CD4-positive, alpha-beta memory T cell (primary cell): ENCODE data around the gene SPATA2L. TPM values are rescaled to one million over a fixed set of nuclear protein-coding genes. Genes with fewer than 3 reads are reported as not detected.

Source experiments
- CTCF ChIA-PET: fragments of 350-600 bp; sonication (Branson Sonifier 250); formaldehyde crosslinking; loops from one replicate; lab custom pipeline; 2021; ENCODE audit warnings: inconsistent platforms; ENCODE audit not compliant: partially characterized antibody; lab: Charles Lee
- POLR2A ChIA-PET: fragments of 350-600 bp; sonication (Branson Sonifier 250); formaldehyde crosslinking; loops from one replicate; lab custom pipeline; 2021; ENCODE audit not compliant: partially characterized antibody; lab: Charles Lee
- DNase-seq, 5 donors: peaks; one replicate each; pipeline versions ENCODE4 v3.0.0 to v3.0.0-alpha.2; 2020 to 2022; ENCODE audit warnings: mixed read lengths in 1 of 5
- H3K27ac ChIP-seq: one replicate; pipeline ENCODE4 v1.7.0; 2013; ENCODE audit warnings: low read depth, low read length
- H3K27me3 ChIP-seq: 2 replicates; pipeline ENCODE4 v1.7.0; 2013; ENCODE audit warnings: mild to moderate bottlenecking, low read length, moderate library complexity; ENCODE audit not compliant: insufficient read depth
- H3K36me3 ChIP-seq: 2 replicates; pipeline ENCODE4 v1.7.0; 2013; ENCODE audit warnings: mild to moderate bottlenecking, low read length, moderate library complexity; ENCODE audit not compliant: insufficient read depth
- H3K4me1 ChIP-seq: 2 replicates; pipeline ENCODE4 v1.7.0; 2013; ENCODE audit warnings: mild to moderate bottlenecking, low read length, moderate library complexity; ENCODE audit not compliant: insufficient read depth
- H3K4me3 ChIP-seq, 2 donors: one replicate each; pipeline ENCODE4 v1.7.0; 2013; ENCODE audit warnings: low read length in 2 of 2, mild to moderate bottlenecking in 1 of 2
- H3K9me3 ChIP-seq, 2 donors: one replicate each; pipeline ENCODE4 v1.7.0; 2013; ENCODE audit warnings: low read length in 2 of 2, control low read depth in 1 of 2; ENCODE audit not compliant: control insufficient read depth in 1 of 2
- H3K27ac Mint-ChIP-seq, 7 donors: one replicate each; pipeline ENCODE4 v1.8.0; 2020 to 2021; ENCODE audit warnings: mixed read lengths in 7 of 7, mild to moderate bottlenecking in 6 of 7, inconsistent platforms in 3 of 7, moderate library complexity in 3 of 7
- H3K27me3 Mint-ChIP-seq, 2 donors: one replicate each; pipeline ENCODE4 v1.8.0; 2020 to 2021; ENCODE audit warnings: mixed read lengths in 2 of 2
- H3K36me3 Mint-ChIP-seq, 2 donors: one replicate each; pipeline ENCODE4 v1.8.0; 2020 to 2021; ENCODE audit warnings: mixed read lengths in 2 of 2, inconsistent platforms in 1 of 2, mild to moderate bottlenecking in 1 of 2
- H3K4me1 Mint-ChIP-seq, 4 donors: one replicate each; pipeline ENCODE4 v1.8.0; 2020 to 2021; ENCODE audit warnings: mixed read lengths in 4 of 4, mild to moderate bottlenecking in 1 of 4
- H3K4me3 Mint-ChIP-seq, 8 donors: one replicate each; pipeline ENCODE4 v1.8.0; 2020 to 2021; ENCODE audit warnings: mixed read lengths in 8 of 8, mild to moderate bottlenecking in 7 of 8, moderate library complexity in 6 of 8, inconsistent platforms in 3 of 8
- H3K9me3 Mint-ChIP-seq, 8 donors: one replicate each; pipeline ENCODE4 v1.8.0; 2020 to 2021; ENCODE audit warnings: mixed read lengths in 8 of 8, mild to moderate bottlenecking in 5 of 8, inconsistent platforms in 3 of 8, moderate library complexity in 1 of 8
- intact Hi-C: fragments of 100-400 bp; cut with micrococcal nuclease; formaldehyde crosslinking; loops from one replicate; pipeline ENCODE4 v1.15.1; 2023
- polyA plus RNA-seq, 2 donors: library from polyadenylated mRNA; unstranded; fragments of 300-500 nt; fragmentation: Illumina TruSeq; gene quantifications; one replicate each; pipeline ENCODE4 v1.2.3, GENCODE V29; 2021
- total RNA-seq, 2 experiments: library from RNA; stranded (reverse); gene quantifications; one replicate each; pipeline ENCODE4 v1.2.3, GENCODE V29; 2021

The SPATA2L gene
- total and polyA plus RNA-seq, 4 experiments from 2014 or later: 5.4 to 13.1 (median 12.8) TPM

DNA sequence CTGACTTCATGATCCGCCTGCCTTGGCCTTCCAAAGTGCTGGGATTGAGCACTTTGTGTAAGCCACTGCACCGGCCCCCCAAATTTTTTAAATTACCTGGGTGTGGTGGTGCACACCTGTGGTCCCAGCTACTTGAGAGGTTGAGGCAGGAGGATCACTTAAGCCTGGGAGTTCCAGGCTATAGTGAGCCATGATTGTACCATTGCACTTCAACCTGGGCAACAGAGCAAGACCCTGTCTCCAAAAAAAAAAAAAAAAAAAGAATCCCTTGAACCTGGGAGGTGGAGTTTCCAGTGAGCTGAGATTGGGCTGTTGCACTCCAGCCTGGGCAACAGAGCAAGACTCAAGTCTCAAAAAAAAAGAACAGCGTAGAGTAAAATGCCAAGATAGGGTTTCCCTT lies 35.0 kb upstream of the SPATA2L start:
- no peaks in the 10 kb centered on the region for H3K27me3 ChIP-seq
- H3K36me3 ChIP-seq: peaks cover 87% of the 10 kb centered on the region
- intact Hi-C loops: no loop called here
- ChIA-PET CTCF (interaction anchor here (0.6 to 5.9 kb wide), 5 partner anchors 12 to 124 kb away, joined by 3 to 42 read pairs (median 5); no protein-coding TSS in a partner anchor), POLR2A (interaction anchor here (0.9 to 13.4 kb wide), 5 partner anchors 11 to 36 kb away, joined by 3 to 288 read pairs (median 10); partner anchors contain the start of gene VPS9D1)
- peaks cover 29 to 77% (median 46%) of the 10 kb centered on the region in 4 donors for H3K4me1 Mint-ChIP-seq
- H3K9me3 ChIP-seq: no peaks in the 10 kb centered on the region
- no peak overlapping the region for H3K4me3 ChIP-seq
- no peaks in the 10 kb centered on the region for H3K27me3 Mint-ChIP-seq
- no peak for DNase-seq
- no peak overlapping the region for H3K27ac ChIP-seq
- H3K36me3 Mint-ChIP-seq: peaks cover 61 to 85% of the 10 kb centered on the region in 2 donors
- H3K9me3 Mint-ChIP-seq: no peaks in the 10 kb centered on the region
- peaks cover 58% of the 10 kb centered on the region for H3K4me1 ChIP-seq
- H3K27ac Mint-ChIP-seq: peak overlapping the region in 5 of 7 donors; percentile 42 to 92 (median 86)
- H3K4me3 Mint-ChIP-seq: peak overlapping the region in 6 of 8 donors; percentile 4 to 82 (median 54)

GRCh38 chr16:89733792-89734191 lies 32.3 kb upstream of the SPATA2L start:
- Mint-ChIP-seq H3K27ac (peak overlapping the region in 1 of 7 donors; percentile 78), H3K27me3 (no peaks in the 10 kb centered on the region), H3K4me3 (no peak overlapping the region), H3K9me3 (no peaks in the 10 kb centered on the region), H3K36me3 (peaks cover 57 to 82% of the 10 kb centered on the region in 2 donors), H3K4me1 (peaks cover 29 to 88% (median 50%) of the 10 kb centered on the region in 4 donors)
- Histone ChIP-seq H3K36me3 (peaks cover 94% of the 10 kb centered on the region), H3K27me3 (no peaks in the 10 kb centered on the region), H3K27ac (no peak overlapping the region), H3K9me3 (no peaks in the 10 kb centered on the region), H3K4me1 (peaks cover 82% of the 10 kb centered on the region), H3K4me3 (no peak overlapping the region)
- intact Hi-C loops: no loop called here
- DNase-seq: no peak
- POLR2A ChIA-PET: interaction anchor here (0.8 to 13.4 kb wide), 3 partner anchors 9 to 14 kb away, joined by 3 to 288 read pairs (median 5); no protein-coding TSS in a partner anchor
- CTCF ChIA-PET: no interaction called here

DNA sequence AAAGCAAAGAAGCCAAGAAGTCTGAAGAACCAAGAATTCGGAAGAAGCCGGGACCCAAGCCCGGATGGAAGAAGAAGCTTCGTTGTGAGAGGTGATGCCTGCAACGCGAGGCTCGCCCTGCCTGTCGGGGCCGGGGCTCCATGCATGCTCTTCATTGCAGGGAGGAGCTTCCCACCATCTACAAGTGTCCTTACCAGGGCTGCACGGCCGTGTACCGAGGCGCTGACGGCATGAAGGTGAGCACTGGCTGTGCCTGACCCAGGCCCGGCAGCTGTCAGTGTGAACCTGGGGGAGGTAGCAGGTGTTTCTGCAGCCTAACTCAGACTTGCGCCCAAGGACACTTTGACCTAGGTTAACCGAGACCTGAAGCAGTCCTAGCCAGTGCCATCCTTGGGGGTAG lies 31.8 kb upstream of the SPATA2L start:
- peaks cover 30 to 86% (median 49%) of the 10 kb centered on the region in 4 donors for H3K4me1 Mint-ChIP-seq
- peaks cover 92% of the 10 kb centered on the region for H3K36me3 ChIP-seq
- H3K4me3 Mint-ChIP-seq: peak overlapping the region in 1 of 8 donors; percentile 36
- POLR2A ChIA-PET: interaction anchor here (0.8 to 13.4 kb wide), 3 partner anchors 8 to 13 kb away, joined by 3 to 288 read pairs (median 5); no protein-coding TSS in a partner anchor
- H3K27ac ChIP-seq: no peak overlapping the region
- intact Hi-C loops: no loop called here
- CTCF ChIA-PET: no interaction called here
- H3K27ac Mint-ChIP-seq: peak overlapping the region in 1 of 7 donors; percentile 38
- no peak for DNase-seq
- no peaks in the 10 kb centered on the region for H3K9me3 ChIP-seq
- no peaks in the 10 kb centered on the region for H3K27me3 ChIP-seq
- no peaks in the 10 kb centered on the region for H3K9me3 Mint-ChIP-seq
- H3K4me1 ChIP-seq: peaks cover 80% of the 10 kb centered on the region
- H3K36me3 Mint-ChIP-seq: peaks cover 57 to 78% of the 10 kb centered on the region in 2 donors
- no peaks in the 10 kb centered on the region for H3K27me3 Mint-ChIP-seq
- no peak overlapping the region for H3K4me3 ChIP-seq

GRCh38 chr16:89732918-89733242 lies 31.4 kb upstream of the SPATA2L start:
- no peak overlapping the region for H3K4me3 ChIP-seq
- no peaks in the 10 kb centered on the region for H3K27me3 ChIP-seq
- H3K36me3 Mint-ChIP-seq: peaks cover 54 to 75% of the 10 kb centered on the region in 2 donors
- no peaks in the 10 kb centered on the region for H3K9me3 Mint-ChIP-seq
- H3K9me3 ChIP-seq: no peaks in the 10 kb centered on the region
- no peaks in the 10 kb centered on the region for H3K27me3 Mint-ChIP-seq
- H3K27ac Mint-ChIP-seq: peak overlapping the region in 4 of 7 donors; percentile 8 to 74 (median 34)
- POLR2A ChIA-PET: interaction anchor here (1.0 to 13.4 kb wide), 3 partner anchors 8 to 46 kb away, joined by 3 to 288 read pairs (median 5); partner anchors contain the start of gene CDK10
- intact Hi-C loops: no loop called here
- peaks cover 28 to 82% (median 48%) of the 10 kb centered on the region in 4 donors for H3K4me1 Mint-ChIP-seq
- H3K4me3 Mint-ChIP-seq: peak overlapping the region in 2 of 8 donors; percentile 15 to 36
- H3K36me3 ChIP-seq: peaks cover 90% of the 10 kb centered on the region
- H3K27ac ChIP-seq: no peak overlapping the region
- CTCF ChIA-PET: interaction anchor here (0.7 to 1.6 kb wide), 2 partner anchors 27 to 32 kb away, joined by 3 to 6 read pairs; no protein-coding TSS in a partner anchor
- DNase-seq: no peak
- peaks cover 79% of the 10 kb centered on the region for H3K4me1 ChIP-seq

- intact Hi-C loops: no loop called here
- Mint-ChIP-seq H3K36me3 (peaks cover 53 to 75% of the 10 kb centered on the region in 2 donors), H3K27me3 (no peaks in the 10 kb centered on the region), H3K27ac (peak overlapping the region in 6 of 7 donors; percentile 29 to 82 (median 55)), H3K9me3 (peaks cover 0 to 2% (median 0%) of the 10 kb centered on the region in 8 donors), H3K4me3 (peak overlapping the region in 1 of 8 donors; percentile 21), H3K4me1 (peaks cover 23 to 82% (median 45%) of the 10 kb centered on the region in 4 donors)
- DNase-seq: no peak
- POLR2A ChIA-PET: interaction anchor here (0.7 to 13.4 kb wide), 4 partner anchors 7 to 96 kb away, joined by 3 to 288 read pairs (median 4); partner anchors contain the start of genes CDK10 and SPIRE2
- Histone ChIP-seq H3K27me3 (no peaks in the 10 kb centered on the region), H3K36me3 (peaks cover 91% of the 10 kb centered on the region), H3K27ac (no peak overlapping the region), H3K9me3 (no peaks in the 10 kb centered on the region), H3K4me3 (no peak overlapping the region), H3K4me1 (peaks cover 79% of the 10 kb centered on the region)
- CTCF ChIA-PET: interaction anchor here (0.7 to 1.6 kb wide), 2 partner anchors 27 to 32 kb away, joined by 3 to 6 read pairs; no protein-coding TSS in a partner anchor
Observed at GRCh38 chr16:89732142-89732917, 30.8 kb upstream of the SPATA2L start.

GRCh38 chr16:89730610-89731234 lies 29.2 kb upstream of the SPATA2L start:
- no peak for DNase-seq
- Histone ChIP-seq H3K27me3 (no peaks in the 10 kb centered on the region), H3K4me1 (peaks cover 79% of the 10 kb centered on the region), H3K36me3 (peaks cover 86% of the 10 kb centered on the region), H3K9me3 (no peaks in the 10 kb centered on the region), H3K4me3 (no peak overlapping the region), H3K27ac (no peak overlapping the region)
- Mint-ChIP-seq H3K36me3 (peaks cover 57 to 73% of the 10 kb centered on the region in 2 donors), H3K27me3 (no peaks in the 10 kb centered on the region), H3K27ac (peak overlapping the region in 2 of 7 donors; percentile 22 to 35), H3K4me1 (peaks cover 22 to 85% (median 43%) of the 10 kb centered on the region in 4 donors), H3K4me3 (no peak overlapping the region), H3K9me3 (peaks cover 0 to 2% (median 0%) of the 10 kb centered on the region in 8 donors)
- CTCF ChIA-PET: no interaction called here
- intact Hi-C loops: no loop called here
- POLR2A ChIA-PET: interaction anchor here (1.1 kb wide), 1 partner anchor 10 kb away, joined by 5 read pairs; the partner anchor contains the start of gene VPS9D1
